ENCODE data around the gene GALNT5.

Gene GALNT5

GRCh38 chr2:157296958-157297357 lies 39.5 kb downstream of the GALNT5 start:
- no peak for DNase-seq

- no peak for DNase-seq
These were observed 43.8 kb downstream of the GALNT5 start for GRCh38 chr2:157301307-157301706.

GRCh38 chr2:157302492-157303099 lies 45.1 kb downstream of the GALNT5 start:
- DNase-seq = peak; percentile 52

GRCh38 chr2:157303612-157304011 lies 46.1 kb downstream of the GALNT5 start:
- no peak for DNase-seq

GRCh38 chr2:157304811-157305722 lies 47.6 kb downstream of the GALNT5 start:
- no peak for DNase-seq

GRCh38 chr2:157305723-157306110 lies 48.2 kb downstream of the GALNT5 start:
- DNase-seq = no peak

- DNase-seq = no peak
These were observed 49.5 kb downstream of the GALNT5 start for GRCh38 chr2:157307021-157307420.

- DNase-seq = no peak
These were observed 52.4 kb downstream of the GALNT5 start for GRCh38 chr2:157309878-157310277.

- no peak for DNase-seq
These were observed 54.2 kb downstream of the GALNT5 start for GRCh38 chr2:157311706-157312105.

- DNase-seq = no peak
These were observed 55.5 kb downstream of the GALNT5 start for GRCh38 chr2:157312866-157313486.

GRCh38 chr2:157315901-157316300 lies 58.4 kb downstream of the GALNT5 start:
- no peak for DNase-seq

- no peak for DNase-seq
These were observed 61.4 kb downstream of the GALNT5 start for GRCh38 chr2:157318884-157319283.

GRCh38 chr2:157319795-157320194 lies 62.3 kb downstream of the GALNT5 start:
- no peak for DNase-seq

GRCh38 chr2:157320409-157320808 lies 62.9 kb downstream of the GALNT5 start:
- no peak for DNase-seq

GRCh38 chr2:157321466-157321865 lies 64.0 kb downstream of the GALNT5 start:
- DNase-seq = no peak

GRCh38 chr2:157322432-157322831 lies 64.9 kb downstream of the GALNT5 start:
- DNase-seq = no peak

GRCh38 chr2:157324331-157324843 lies 66.9 kb downstream of the GALNT5 start:
- no peak for DNase-seq

- no peak for DNase-seq
These were observed 68.3 kb downstream of the GALNT5 start, which contains the start of gene ERMN for GRCh38 chr2:157325786-157326185. Gene ERMN (minus strand): TSS chr2:157325824. CDS start chr2:157325642, 182 bp downstream.

GRCh38 chr2:157326698-157327097 lies 69.2 kb downstream of the GALNT5 start:
- DNase-seq = no peak

- no peak for DNase-seq
These were observed 69.7 kb downstream of the GALNT5 start for GRCh38 chr2:157327200-157327599.

GRCh38 chr2:157327621-157328500 lies 70.4 kb downstream of the GALNT5 start:
- peak; percentile 29 for DNase-seq

GRCh38 chr2:157329524-157329923 lies 72.0 kb downstream of the GALNT5 start:
- no peak for DNase-seq
